SU-DHL-6 (cell line): ENCODE results near the gene ZCCHC7.

Experiments
- H2AFZ ChIP-seq: fragments of 200-600 bp; sonication (generic); 2 replicates; pipeline ENCODE4 v1.6.1; 2014; ENCODE audit warnings: low read depth, mild to moderate bottlenecking, moderate library complexity, mixed read lengths, antibody characterized with exemption, low read length; ENCODE audit not compliant: severe bottlenecking
- H3F3A ChIP-seq: fragments of 200-600 bp; shearing (Covaris generic); 2 replicates; pipeline ENCODE4 v1.6.0; 2016; ENCODE audit warnings: antibody characterized with exemption, mild to moderate bottlenecking; ENCODE audit not compliant: insufficient read depth
- H3K27ac ChIP-seq: fragments of 200-600 bp; sonication (generic); 2 replicates; pipeline ENCODE4 v1.5.1; 2016; ENCODE audit warnings: low read depth, mild to moderate bottlenecking, low read length, moderate library complexity, mixed read lengths
- H3K27me3 ChIP-seq: fragments of 200-600 bp; sonication (generic), shearing (Covaris generic); 2 replicates; pipeline ENCODE4 v1.6.0; 2014; ENCODE audit warnings: mild to moderate bottlenecking, low read length
- H3K36me3 ChIP-seq: fragments of 200-600 bp; sonication (generic); 2 replicates; pipeline ENCODE4 v1.6.1; 2014; ENCODE audit warnings: mild to moderate bottlenecking, low read length, mixed read lengths
- H3K4me2 ChIP-seq: fragments of 300-600, 200-600 bp; shearing (Covaris generic), sonication (generic); 2 replicates; pipeline ENCODE4 v1.6.0; 2014; ENCODE audit warnings: low read length, low read depth, mild to moderate bottlenecking; ENCODE audit not compliant: poor library complexity, severe bottlenecking
- H3K4me3 ChIP-seq: fragments of 200-600 bp; sonication (generic); 2 replicates; pipeline ENCODE4 v1.5.1; 2014; ENCODE audit warnings: antibody characterized with exemption, low read length, mild to moderate bottlenecking, mixed read lengths; ENCODE audit not compliant: insufficient read depth, poor library complexity, severe bottlenecking
- H3K79me2 ChIP-seq: fragments of 200-600 bp; sonication (generic); 2 replicates; pipeline ENCODE4 v1.6.1; 2014; ENCODE audit warnings: mild to moderate bottlenecking, low read length, moderate library complexity; ENCODE audit not compliant: insufficient read depth
- H3K9ac ChIP-seq: fragments of 200-600 bp; sonication (generic); 2 replicates; pipeline ENCODE4 v1.7.0; 2014; ENCODE audit warnings: mild to moderate bottlenecking, low read length
- H3K9me2 ChIP-seq: fragments of 200-600 bp; sonication (generic); replicated peaks from 2 replicates; pipeline ENCODE4 v1.6.1; 2014; ENCODE audit warnings: low read length; ENCODE audit not compliant: insufficient read depth
- H3K9me3 ChIP-seq: fragments of 200-600 bp; sonication (generic); 2 replicates; pipeline ENCODE4 v1.6.1; 2014; ENCODE audit warnings: low read length, mixed read lengths; ENCODE audit not compliant: insufficient read depth
- H4K20me1 ChIP-seq: fragments of 200-600 bp; sonication (generic); 2 replicates; pipeline ENCODE4 v1.6.1; 2014; ENCODE audit warnings: low read depth, mild to moderate bottlenecking, antibody characterized with exemption, low read length, moderate library complexity, mixed read lengths
- EZH2phosphoT487 ChIP-seq: fragments of 200-600 bp; sonication (generic), shearing (Covaris generic); conservative IDR thresholded peaks from 2 replicates; pipeline ENCODE4 v1.6.1; 2018; ENCODE audit warnings: mild to moderate bottlenecking, antibody characterized with exemption, low read length, moderate library complexity, mixed read lengths
- TF ChIP-seq, protein P1 (sequence below): fragments of 200-600 bp; sonication (generic); IDR thresholded peaks from one replicate; pipeline ENCODE4 v1.5.1; 2017; ENCODE audit warnings: antibody characterized with exemption, mild to moderate bottlenecking, low read length, moderate library complexity; ENCODE audit not compliant: insufficient read depth, poor library complexity, severe bottlenecking

ZCCHC7 gene

DNA sequence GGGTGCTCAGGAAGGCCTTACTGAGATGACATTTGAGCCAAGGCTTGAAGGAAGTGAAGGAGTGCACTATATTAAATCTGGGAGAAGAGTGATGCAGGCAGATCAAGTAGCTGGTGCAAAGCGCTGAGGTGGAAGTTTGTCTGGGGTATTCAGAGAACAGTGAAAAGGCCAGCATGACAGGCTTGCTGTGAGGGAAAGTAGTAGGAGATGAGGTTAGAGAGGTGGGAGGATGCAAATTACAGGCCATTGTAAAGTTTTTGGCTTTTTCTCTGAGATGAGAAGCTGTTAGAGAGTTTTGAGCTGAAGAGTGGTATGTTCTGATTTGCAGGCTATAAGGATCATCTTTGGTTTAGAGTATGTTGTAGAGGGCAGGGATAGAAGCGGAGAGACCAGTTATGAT, 221.3 kb downstream of the ZCCHC7 start:
- Histone ChIP-seq H3K36me3 (peaks cover 18% of the 10 kb centered on the region; the same call in 1 of the 2 replicates), H2AFZ (no peak overlapping the region), H4K20me1 (no peaks in the 10 kb centered on the region), H3K9ac (no peak overlapping the region), H3K79me2 (peaks cover 87% of the 10 kb centered on the region), H3K27me3 (no peaks in the 10 kb centered on the region), H3K9me3 (no peaks in the 10 kb centered on the region), H3K4me2 (no peak overlapping the region), H3K9me2 (no peaks in the 10 kb centered on the region), H3K27ac (peak overlapping the region; percentile 2; the same call in 1 of the 2 replicates), H3F3A (peaks cover 52% of the 10 kb centered on the region), H3K4me3 (no peak overlapping the region)
- TF ChIP-seq EZH2phosphoT487 = no peak
- TF ChIP-seq, protein P1, sequence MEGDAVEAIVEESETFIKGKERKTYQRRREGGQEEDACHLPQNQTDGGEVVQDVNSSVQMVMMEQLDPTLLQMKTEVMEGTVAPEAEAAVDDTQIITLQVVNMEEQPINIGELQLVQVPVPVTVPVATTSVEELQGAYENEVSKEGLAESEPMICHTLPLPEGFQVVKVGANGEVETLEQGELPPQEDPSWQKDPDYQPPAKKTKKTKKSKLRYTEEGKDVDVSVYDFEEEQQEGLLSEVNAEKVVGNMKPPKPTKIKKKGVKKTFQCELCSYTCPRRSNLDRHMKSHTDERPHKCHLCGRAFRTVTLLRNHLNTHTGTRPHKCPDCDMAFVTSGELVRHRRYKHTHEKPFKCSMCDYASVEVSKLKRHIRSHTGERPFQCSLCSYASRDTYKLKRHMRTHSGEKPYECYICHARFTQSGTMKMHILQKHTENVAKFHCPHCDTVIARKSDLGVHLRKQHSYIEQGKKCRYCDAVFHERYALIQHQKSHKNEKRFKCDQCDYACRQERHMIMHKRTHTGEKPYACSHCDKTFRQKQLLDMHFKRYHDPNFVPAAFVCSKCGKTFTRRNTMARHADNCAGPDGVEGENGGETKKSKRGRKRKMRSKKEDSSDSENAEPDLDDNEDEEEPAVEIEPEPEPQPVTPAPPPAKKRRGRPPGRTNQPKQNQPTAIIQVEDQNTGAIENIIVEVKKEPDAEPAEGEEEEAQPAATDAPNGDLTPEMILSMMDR = no peak

DNA sequence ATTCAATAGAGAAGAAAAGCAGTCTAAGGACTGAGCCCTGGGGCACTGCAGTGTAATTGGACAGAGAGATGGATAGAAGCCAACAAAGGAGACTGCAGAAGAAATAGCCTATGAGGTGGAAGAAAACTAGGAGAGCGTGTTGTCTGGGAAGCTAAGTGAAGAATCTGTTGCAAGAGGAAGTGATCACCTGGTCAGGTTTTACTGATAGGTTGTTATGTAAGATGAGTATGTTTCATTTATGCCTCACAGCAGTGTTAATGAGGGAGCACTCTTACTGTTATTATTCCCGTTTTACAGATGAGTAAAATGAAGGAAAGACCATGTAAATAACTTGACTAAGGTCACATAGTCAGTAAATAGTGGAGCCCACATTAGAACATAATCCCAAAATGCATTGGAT, 222.1 kb downstream of the ZCCHC7 start:
- Histone ChIP-seq H3K36me3 (peaks cover 20% of the 10 kb centered on the region; the same call in 1 of the 2 replicates), H3F3A (peaks cover 50% of the 10 kb centered on the region), H2AFZ (no peak overlapping the region), H3K4me3 (no peak overlapping the region), H3K27me3 (no peaks in the 10 kb centered on the region), H3K9me3 (no peaks in the 10 kb centered on the region), H3K27ac (peak overlapping the region; percentile 9), H3K9me2 (no peaks in the 10 kb centered on the region), H3K4me2 (no peak overlapping the region), H3K79me2 (peaks cover 89% of the 10 kb centered on the region), H4K20me1 (no peaks in the 10 kb centered on the region), H3K9ac (no peak overlapping the region)
- TF ChIP-seq EZH2phosphoT487 = no peak
- TF ChIP-seq, protein P1 = no peak

DNA sequence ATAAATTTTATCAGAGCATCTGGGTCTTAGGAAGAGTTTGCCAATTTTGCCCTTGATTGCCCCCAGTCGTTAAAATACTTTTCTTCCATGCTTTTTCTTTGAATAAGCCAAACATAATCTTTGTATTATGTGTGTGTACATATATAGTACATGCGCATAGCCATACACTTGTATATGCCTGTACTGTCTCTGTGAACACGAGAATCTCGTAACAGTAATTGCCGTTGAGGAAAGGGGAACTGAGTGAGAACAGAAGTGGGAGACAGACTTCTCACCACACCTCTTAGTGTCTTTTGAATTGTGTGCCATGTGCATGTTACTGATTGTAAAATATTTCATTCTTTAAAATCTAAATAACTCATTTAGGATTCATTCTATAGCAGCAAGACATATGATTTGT, 222.5 kb downstream of the ZCCHC7 start:
- H3K9me2 ChIP-seq = no peaks in the 10 kb centered on the region
- no peak overlapping the region for H3K4me3 ChIP-seq
- no peak for TF ChIP-seq EZH2phosphoT487
- TF ChIP-seq, protein P1 = no peak
- peaks cover 23% of the 10 kb centered on the region; the same call in 1 of the 2 replicates for H3K36me3 ChIP-seq
- H4K20me1 ChIP-seq = no peaks in the 10 kb centered on the region
- H2AFZ ChIP-seq = no peak overlapping the region
- H3K9ac ChIP-seq = no peak overlapping the region
- peaks cover 46% of the 10 kb centered on the region for H3F3A ChIP-seq
- H3K9me3 ChIP-seq = no peaks in the 10 kb centered on the region
- H3K27me3 ChIP-seq = no peaks in the 10 kb centered on the region
- H3K4me2 ChIP-seq = no peak overlapping the region
- H3K27ac ChIP-seq = peak overlapping the region; percentile 9; the same call in 1 of the 2 replicates
- peaks cover 89% of the 10 kb centered on the region for H3K79me2 ChIP-seq

DNA sequence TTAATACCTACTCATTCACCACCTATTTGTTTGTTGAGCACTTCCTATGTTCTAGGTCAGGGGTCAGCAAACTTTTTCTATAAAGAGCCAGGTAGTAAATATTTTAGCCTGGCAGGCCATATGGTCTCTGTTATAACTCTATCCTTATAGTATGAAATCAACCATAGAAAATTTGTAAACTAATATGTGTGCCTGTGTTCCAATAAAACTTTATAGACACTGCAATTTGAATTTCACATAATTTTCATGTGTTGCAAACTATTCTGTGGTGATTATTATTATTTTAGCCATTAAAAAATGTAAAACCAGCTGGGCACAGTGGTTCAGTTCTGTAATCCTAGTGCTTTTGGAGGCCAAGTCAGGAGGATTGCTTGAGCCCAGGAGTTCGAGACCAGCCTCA, 223.3 kb downstream of the ZCCHC7 start:
- peaks cover 38% of the 10 kb centered on the region for H3F3A ChIP-seq
- H3K9me2 ChIP-seq = no peaks in the 10 kb centered on the region
- H3K9me3 ChIP-seq = no peaks in the 10 kb centered on the region
- peaks cover 25% of the 10 kb centered on the region; the same call in 1 of the 2 replicates for H3K36me3 ChIP-seq
- peaks cover 83% of the 10 kb centered on the region for H3K79me2 ChIP-seq
- no peak overlapping the region for H3K9ac ChIP-seq
- H4K20me1 ChIP-seq = no peaks in the 10 kb centered on the region
- no peak overlapping the region for H2AFZ ChIP-seq
- no peak overlapping the region for H3K4me2 ChIP-seq
- TF ChIP-seq EZH2phosphoT487 = no peak
- no peak overlapping the region for H3K27ac ChIP-seq
- no peaks in the 10 kb centered on the region for H3K27me3 ChIP-seq
- no peak overlapping the region for H3K4me3 ChIP-seq
